Measurements from ENCODE around the gene INSRR. TPM values are rescaled to one million over a fixed set of nuclear protein-coding genes. Genes with fewer than 3 reads are reported as not detected.

INSRR gene
- total RNA-seq, 1 experiment from 2014 or later: not detected

- no peak for DNase-seq (ENCODE audit: unreplicated experiment)
- Mint-ChIP-seq H3K9me3 (ENCODE audit: unreplicated experiment) (no peaks in the 10 kb centered on the region), H3K4me3 (ENCODE audit: unreplicated experiment) (no peak overlapping the region), H3K27me3 (ENCODE audit: insufficient read depth, unreplicated experiment) (no peaks in the 10 kb centered on the region), H3K36me3 (ENCODE audit: insufficient read depth, unreplicated experiment) (peaks cover 43% of the 10 kb centered on the region), H3K4me1 (ENCODE audit: insufficient read depth, unreplicated experiment) (peaks cover 12% of the 10 kb centered on the region), H3K27ac (ENCODE audit: low read depth, unreplicated experiment) (no peak overlapping the region)
- BruUV-seq (replicated peaks): no TSS peak
- TF ChIP-seq CTCF (IDR thresholded peaks at IDR 0.05; ENCODE audit: unreplicated experiment): no peak
- CTCF ChIA-PET: interaction anchor here (0.7 to 15.6 kb wide), 9 partner anchors 10 to 124 kb away, joined by 3 to 237 read pairs (median 23); partner anchors contain the start of genes INSRR, NTRK1 and PEAR1
- POLR2A ChIA-PET: interaction anchor here (0.6 to 0.9 kb wide), 3 partner anchors 10 to 77 kb away, joined by 3 to 5 read pairs (median 3); no protein-coding TSS in a partner anchor
- intact Hi-C loops (cut with micrococcal nuclease): no loop called here
These were observed 55.6 kb downstream of the INSRR start for GRCh38 chr1:156803086-156803851.

GRCh38 chr1:156802421-156802935, 56.4 kb downstream of the INSRR start:
- H3K27ac Mint-ChIP-seq (ENCODE audit: low read depth, unreplicated experiment): no peak overlapping the region
- no TSS peak for BruUV-seq (replicated peaks)

GRCh38 chr1:156801409-156802121, 57.4 kb downstream of the INSRR start:
- Mint-ChIP-seq H3K4me3 (ENCODE audit: unreplicated experiment) (no peak overlapping the region), H3K36me3 (ENCODE audit: insufficient read depth, unreplicated experiment) (peaks cover 60% of the 10 kb centered on the region), H3K4me1 (ENCODE audit: insufficient read depth, unreplicated experiment) (peaks cover 12% of the 10 kb centered on the region), H3K9me3 (ENCODE audit: unreplicated experiment) (no peaks in the 10 kb centered on the region), H3K27me3 (ENCODE audit: insufficient read depth, unreplicated experiment) (no peaks in the 10 kb centered on the region), H3K27ac (ENCODE audit: low read depth, unreplicated experiment) (no peak overlapping the region)
- intact Hi-C loops (cut with micrococcal nuclease): no loop called here
- CTCF ChIA-PET: interaction anchor here (0.6 to 15.6 kb wide), 13 partner anchors 10 to 131 kb away, joined by 3 to 237 read pairs (median 8); partner anchors contain the start of genes INSRR, NTRK1 and PEAR1
- no peak for TF ChIP-seq CTCF (IDR thresholded peaks at IDR 0.05; ENCODE audit: unreplicated experiment)
- BruUV-seq (replicated peaks): no TSS peak
- POLR2A ChIA-PET: interaction anchor here (0.7 kb wide), 2 partner anchors 8 to 36 kb away, joined by 3 read pairs; no protein-coding TSS in a partner anchor
- DNase-seq (ENCODE audit: unreplicated experiment): no peak

More at GRCh38 chr1:156802421-156802935, 56.4 kb downstream of the INSRR start:
- DNase-seq (ENCODE audit: unreplicated experiment): no peak
- ChIA-PET CTCF (interaction anchor here (0.6 to 15.6 kb wide), 13 partner anchors 10 to 145 kb away, joined by 3 to 237 read pairs (median 5); partner anchors contain the start of genes INSRR, NTRK1 and PEAR1), POLR2A (interaction anchor here (0.6 to 0.9 kb wide), 4 partner anchors 11 to 78 kb away, joined by 3 to 5 read pairs (median 3); no protein-coding TSS in a partner anchor)
- Mint-ChIP-seq H3K4me3 (ENCODE audit: unreplicated experiment) (no peak overlapping the region), H3K36me3 (ENCODE audit: insufficient read depth, unreplicated experiment) (peaks cover 51% of the 10 kb centered on the region), H3K27me3 (ENCODE audit: insufficient read depth, unreplicated experiment) (no peaks in the 10 kb centered on the region), H3K4me1 (ENCODE audit: insufficient read depth, unreplicated experiment) (peaks cover 12% of the 10 kb centered on the region), H3K9me3 (ENCODE audit: unreplicated experiment) (no peaks in the 10 kb centered on the region)
- intact Hi-C loops (cut with micrococcal nuclease): no loop called here
- no peak for TF ChIP-seq CTCF (IDR thresholded peaks at IDR 0.05; ENCODE audit: unreplicated experiment)
